Raji (cell line): ENCODE measurements around the gene CTSA.

Experiments
- POLR2A ChIP-seq: IDR thresholded peaks from 2 replicates; pipeline ENCODE4 v1.6.1; 2011; ENCODE audit warnings: low read depth, low read length, control low read depth; ENCODE audit not compliant: insufficient read depth

CTSA gene

GRCh38 chr20:45890985-45891983 is at the start of gene CTSA, which contains the start of gene NEURL2:
CTSA (plus strand) TSS chr20:45891335; CDS start chr20:45891569, 234 bp downstream.
NEURL2 (minus strand) TSS chr20:45891208; CDS start chr20:45890991, 217 bp downstream.
- peak; percentile 72 for TF ChIP-seq POLR2A

- no peak for TF ChIP-seq POLR2A
Measured at GRCh38 chr20:45841407-45842129, 49.6 kb upstream of the CTSA start.

GRCh38 chr20:45842169-45842812 is 48.8 kb upstream of the CTSA start:
- no peak for TF ChIP-seq POLR2A

- no peak for TF ChIP-seq POLR2A
Measured at GRCh38 chr20:45843506-45843905, 47.6 kb upstream of the CTSA start.

- TF ChIP-seq POLR2A, result no peak
Measured at GRCh38 chr20:45845452-45845851, 45.7 kb upstream of the CTSA start.

GRCh38 chr20:45848421-45848820 is 42.7 kb upstream of the CTSA start:
- TF ChIP-seq POLR2A, result no peak

GRCh38 chr20:45848969-45849582 is 42.1 kb upstream of the CTSA start:
- no peak for TF ChIP-seq POLR2A

GRCh38 chr20:45850238-45850637 is 40.9 kb upstream of the CTSA start:
- TF ChIP-seq POLR2A, result no peak

- TF ChIP-seq POLR2A, result no peak
Measured at GRCh38 chr20:45850926-45851325, 40.2 kb upstream of the CTSA start.

- TF ChIP-seq POLR2A, result no peak
Measured at GRCh38 chr20:45851501-45851900, 39.6 kb upstream of the CTSA start.

- no peak for TF ChIP-seq POLR2A
Measured at GRCh38 chr20:45852326-45852725, 38.8 kb upstream of the CTSA start.

GRCh38 chr20:45853484-45853883 is 37.7 kb upstream of the CTSA start:
- TF ChIP-seq POLR2A, result no peak

- peak; percentile 77 for TF ChIP-seq POLR2A
Measured at GRCh38 chr20:45857114-45857881, 33.8 kb upstream of the CTSA start, which contains the start of the genes ACOT8 and ZSWIM3. ACOT8 (minus strand) TSS chr20:45857392; CDS start chr20:45857315, 77 bp downstream. ZSWIM3 (plus strand) TSS chr20:45857614; CDS start chr20:45857826, 212 bp downstream.

- no peak for TF ChIP-seq POLR2A
Measured at GRCh38 chr20:45857882-45858216, 33.3 kb upstream of the CTSA start.
